H9 (cell line): ENCODE measurements around the gene ASCC1. TPM values are rescaled to one million over a fixed set of nuclear protein-coding genes. Genes with fewer than 3 reads are reported as not detected.

Experiments used
- DNase-seq: peaks from one replicate; pipeline ENCODE4 v3.0.0-alpha.2; 2017
- H2AFZ ChIP-seq: one replicate; pipeline ENCODE4 v1.6.1; 2013; ENCODE audit warnings: mild to moderate bottlenecking, low read length, control low read depth, moderate library complexity
- H2AK5ac ChIP-seq: 2 replicates; pipeline ENCODE4 v1.6.1; 2013; ENCODE audit warnings: low read length, control low read depth, mixed read lengths; ENCODE audit not compliant: insufficient read length
- H2BK120ac ChIP-seq: one replicate; pipeline ENCODE4 v1.6.1; 2013; ENCODE audit warnings: low read depth, mild to moderate bottlenecking, low read length, control low read depth, inconsistent platforms; ENCODE audit not compliant: poor library complexity, severe bottlenecking
- H2BK12ac ChIP-seq: 2 replicates; pipeline ENCODE4 v1.6.1; 2013; ENCODE audit warnings: low read length, control low read depth, mixed read lengths, low read depth; ENCODE audit not compliant: insufficient read length
- H2BK15ac ChIP-seq: 2 replicates; pipeline ENCODE4 v1.6.1; 2013; ENCODE audit warnings: low read depth, low read length, control low read depth
- H2BK20ac ChIP-seq: one replicate; pipeline ENCODE4 v1.6.1; 2013; ENCODE audit warnings: low read depth, mild to moderate bottlenecking, low read length, control low read depth, inconsistent platforms; ENCODE audit not compliant: poor library complexity, severe bottlenecking
- H2BK5ac ChIP-seq: 2 replicates; pipeline ENCODE4 v1.6.1; 2013; ENCODE audit warnings: low read length, control low read depth, mixed read lengths; ENCODE audit not compliant: insufficient read length
- H3K14ac ChIP-seq: 2 replicates; pipeline ENCODE4 v1.6.1; 2013; ENCODE audit warnings: low read length, control low read depth; ENCODE audit not compliant: insufficient read depth
- H3K18ac ChIP-seq: 2 replicates; pipeline ENCODE4 v1.6.1; 2013; ENCODE audit warnings: low read depth, mild to moderate bottlenecking, mixed read lengths, low read length, control low read depth; ENCODE audit not compliant: insufficient read length
- H3K23ac ChIP-seq: 2 replicates; pipeline ENCODE4 v1.6.1; 2013; ENCODE audit warnings: low read length, control low read depth, mixed read lengths, low read depth; ENCODE audit not compliant: insufficient read length
- H3K23me2 ChIP-seq: 2 replicates; pipeline ENCODE4 v1.6.1; 2013; ENCODE audit warnings: low read depth, mild to moderate bottlenecking, mixed read lengths, low read length, control low read depth; ENCODE audit not compliant: insufficient read length, poor library complexity, severe bottlenecking
- H3K27ac ChIP-seq: 2 replicates; pipeline ENCODE4 v1.5.1; 2013; ENCODE audit warnings: low read length, control low read depth, mixed read lengths, low read depth; ENCODE audit not compliant: insufficient read length
- H3K27me3 ChIP-seq: 2 replicates; pipeline ENCODE4 v1.6.1; 2013; ENCODE audit warnings: low read length, control low read depth, inconsistent platforms; ENCODE audit not compliant: insufficient read depth
- H3K4ac ChIP-seq: 2 replicates; pipeline ENCODE4 v1.6.1; 2013; ENCODE audit warnings: low read depth, mild to moderate bottlenecking, control low read depth, inconsistent platforms, low read length, moderate library complexity
- H3K4me1 ChIP-seq: 2 replicates; pipeline ENCODE4 v1.6.1; 2013; ENCODE audit warnings: low read length, control low read depth, inconsistent platforms; ENCODE audit not compliant: insufficient read depth
- H3K4me2 ChIP-seq: 2 replicates; pipeline ENCODE4 v1.6.1; 2013; ENCODE audit warnings: low read length, control low read depth, mixed read lengths; ENCODE audit not compliant: insufficient read length, insufficient read depth
- H3K56ac ChIP-seq: 2 replicates; pipeline ENCODE4 v1.6.1; 2013; ENCODE audit warnings: low read depth, mild to moderate bottlenecking, mixed read lengths, low read length, control low read depth; ENCODE audit not compliant: insufficient read length
- H3K79me1 ChIP-seq: 2 replicates; pipeline ENCODE4 v1.6.1; 2013; ENCODE audit warnings: low read depth, mild to moderate bottlenecking, moderate library complexity, low read length, control low read depth, inconsistent platforms; ENCODE audit not compliant: insufficient read depth, poor library complexity, severe bottlenecking
- H3K79me2 ChIP-seq: 2 replicates; pipeline ENCODE4 v1.6.1; 2013; ENCODE audit warnings: low read length, control low read depth, inconsistent platforms; ENCODE audit not compliant: insufficient read depth
- H3K9ac ChIP-seq: 2 replicates; pipeline ENCODE4 v1.6.1; 2013; ENCODE audit warnings: low read length, control low read depth, mixed read lengths; ENCODE audit not compliant: insufficient read length; ENCODE audit errors: extremely low read depth
- H3K9me3 ChIP-seq: one replicate; pipeline ENCODE4 v1.6.1; 2013; ENCODE audit warnings: low read depth, low read length, inconsistent platforms; ENCODE audit not compliant: control insufficient read depth
- H3T11ph ChIP-seq: one replicate; pipeline ENCODE4 v1.6.1; 2013; ENCODE audit warnings: mild to moderate bottlenecking, low read length, control low read depth, inconsistent platforms
- H4K20me1 ChIP-seq: one replicate; pipeline ENCODE4 v1.6.1; 2013; ENCODE audit not compliant: control insufficient read depth, insufficient read length, insufficient read depth
- H4K5ac ChIP-seq: 2 replicates; pipeline ENCODE4 v1.6.1; 2013; ENCODE audit warnings: low read depth, mild to moderate bottlenecking, mixed read lengths, low read length, control low read depth; ENCODE audit not compliant: insufficient read length
- H4K8ac ChIP-seq: replicated peaks from 2 replicates; pipeline ENCODE4 v1.6.1; 2013; ENCODE audit warnings: low read length, control low read depth, mixed read lengths, low read depth; ENCODE audit not compliant: insufficient read length
- H4K91ac ChIP-seq: 2 replicates; pipeline ENCODE4 v1.6.1; 2013; ENCODE audit warnings: low read depth, mild to moderate bottlenecking, moderate library complexity, mixed read lengths, low read length, control low read depth; ENCODE audit not compliant: insufficient read length
- H3K27ac Mint-ChIP-seq, 3 experiments: 2 replicates in 2 of 3; 3 replicates in 1 of 3; pipeline ENCODE4 v1.8.0; 2020 to 2021; ENCODE audit warnings: mixed read lengths in 3 of 3, mild to moderate bottlenecking in 1 of 3, moderate library complexity in 1 of 3
- H3K27me3 Mint-ChIP-seq: 2 replicates; pipeline ENCODE4 v1.8.0; 2021; ENCODE audit warnings: low read depth, mild to moderate bottlenecking, moderate library complexity, mixed read lengths
- H3K36me3 Mint-ChIP-seq, 3 experiments: 2 replicates in 2 of 3; 3 replicates in 1 of 3; pipeline ENCODE4 v1.8.0; 2020 to 2021; ENCODE audit warnings: low read depth in 3 of 3, mixed read lengths in 3 of 3; ENCODE audit not compliant: insufficient read depth in 1 of 3
- H3K4me1 Mint-ChIP-seq, 2 experiments: 2 replicates each; pipeline ENCODE4 v1.8.0; 2020; ENCODE audit warnings: mixed read lengths in 2 of 2
- H3K4me3 Mint-ChIP-seq, 2 experiments: 2 replicates in 1 of 2; 3 replicates in 1 of 2; pipeline ENCODE4 v1.8.0; 2020 to 2021; ENCODE audit warnings: mild to moderate bottlenecking in 2 of 2, mixed read lengths in 2 of 2, moderate library complexity in 1 of 2
- H3K9me3 Mint-ChIP-seq, 2 experiments: 2 replicates in 1 of 2; 3 replicates in 1 of 2; pipeline ENCODE4 v1.8.0; 2020; ENCODE audit warnings: mild to moderate bottlenecking in 2 of 2, mixed read lengths in 2 of 2, moderate library complexity in 1 of 2
- WGBS: extraction: QIAGEN DNeasy Blood & Tissue Kit; methylation state at CpG from one replicate; pipeline ENCODE4 v1.1.7; 2013; ENCODE audit warnings: missing lambda C conversion rate, low lambda C conversion rate, mixed read lengths; ENCODE audit not compliant: insufficient read length; ENCODE audit errors: extremely low coverage; 5-methylcytosine and 5-hydroxymethylcytosine counted together
- total RNA-seq: library from RNA; stranded (reverse); gene quantifications from 2 replicates; pipeline ENCODE4 v1.2.1, GENCODE V29; 2021
- TF ChIP-seq, protein P1 (sequence below): fragments of 200-600 bp; sonication (generic); conservative IDR thresholded peaks from 3 replicates; pipeline ENCODE4 v1.8.0; 2021; ENCODE audit warnings: antibody characterized with exemption, mild to moderate bottlenecking

ASCC1 gene
- total RNA-seq, 1 experiment from 2014 or later, result 41.2 TPM

GRCh38 chr10:72223743-72224101 is 7.6 kb upstream of the ASCC1 start:
- Histone ChIP-seq H3K23me2 (no peaks in the 10 kb centered on the region), H4K20me1 (no peaks in the 10 kb centered on the region), H3K27ac (no peak overlapping the region), H3K9me3 (no peaks in the 10 kb centered on the region), H4K91ac (no peak overlapping the region), H2BK5ac (no peak overlapping the region), H3K4me1 (peaks cover 2% of the 10 kb centered on the region; the same call in 1 of the 2 replicates), H3K4ac (no peak overlapping the region), H3K18ac (no peak overlapping the region), H2AK5ac (no peak overlapping the region), H3K14ac (no peak overlapping the region), H3K56ac (no peak overlapping the region), H3K9ac (no peak overlapping the region), H3K23ac (no peak overlapping the region), H2BK15ac (no peak overlapping the region), H3K79me2 (no peaks in the 10 kb centered on the region), H2BK120ac (no peak overlapping the region), H2BK20ac (no peak overlapping the region), H3T11ph (no peak overlapping the region), H4K8ac (no peak overlapping the region), H4K5ac (no peak overlapping the region), H3K4me2 (no peak overlapping the region), H3K79me1 (peaks cover 5% of the 10 kb centered on the region), H2BK12ac (no peak overlapping the region), H2AFZ (no peak overlapping the region), H3K27me3 (no peaks in the 10 kb centered on the region)
- WGBS, result no CpG with 5 or more reads among the region's 1 CpG
- peak overlapping the region in 1 of 3 experiments; percentile 82; a peak in 2 of 7 replicates for H3K27ac Mint-ChIP-seq
- no peak for DNase-seq
- no peak overlapping the region for H3K4me3 Mint-ChIP-seq
- peaks cover 5 to 35% (median 23%) of the 10 kb centered on the region in 3 experiments; a peak in 6 of 7 replicates for H3K36me3 Mint-ChIP-seq
- no peaks in the 10 kb centered on the region for H3K27me3 Mint-ChIP-seq
- H3K4me1 Mint-ChIP-seq, result peaks cover 12 to 17% of the 10 kb centered on the region in 2 experiments; a peak in 3 of 4 replicates
- TF ChIP-seq, protein P1, sequence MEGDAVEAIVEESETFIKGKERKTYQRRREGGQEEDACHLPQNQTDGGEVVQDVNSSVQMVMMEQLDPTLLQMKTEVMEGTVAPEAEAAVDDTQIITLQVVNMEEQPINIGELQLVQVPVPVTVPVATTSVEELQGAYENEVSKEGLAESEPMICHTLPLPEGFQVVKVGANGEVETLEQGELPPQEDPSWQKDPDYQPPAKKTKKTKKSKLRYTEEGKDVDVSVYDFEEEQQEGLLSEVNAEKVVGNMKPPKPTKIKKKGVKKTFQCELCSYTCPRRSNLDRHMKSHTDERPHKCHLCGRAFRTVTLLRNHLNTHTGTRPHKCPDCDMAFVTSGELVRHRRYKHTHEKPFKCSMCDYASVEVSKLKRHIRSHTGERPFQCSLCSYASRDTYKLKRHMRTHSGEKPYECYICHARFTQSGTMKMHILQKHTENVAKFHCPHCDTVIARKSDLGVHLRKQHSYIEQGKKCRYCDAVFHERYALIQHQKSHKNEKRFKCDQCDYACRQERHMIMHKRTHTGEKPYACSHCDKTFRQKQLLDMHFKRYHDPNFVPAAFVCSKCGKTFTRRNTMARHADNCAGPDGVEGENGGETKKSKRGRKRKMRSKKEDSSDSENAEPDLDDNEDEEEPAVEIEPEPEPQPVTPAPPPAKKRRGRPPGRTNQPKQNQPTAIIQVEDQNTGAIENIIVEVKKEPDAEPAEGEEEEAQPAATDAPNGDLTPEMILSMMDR, result no peak
- no peaks in the 10 kb centered on the region for H3K9me3 Mint-ChIP-seq
